Measurements from ENCODE around the gene ANXA1. TPM values are rescaled to one million over a fixed set of nuclear protein-coding genes. Genes with fewer than 3 reads are reported as not detected.

ANXA1 gene
- total RNA-seq, 1 experiment from 2014 or later = 2.1 TPM

Other genes starting within 250 kb of the ANXA1 start
- 1.9 to 3.3 TPM (median 2.4 TPM) in 3 replicates for gene ALDH1A1, start 198.8 kb upstream of the ANXA1 start, total RNA-seq (2021)